GM21825 (cell line): Measurements from ENCODE around the gene OMP.
A peak's percentile ranks its signal among the peaks of the same experiment; 100 is the strongest.
"Not testable (repeated sequence)": the region's sequence is repeated elsewhere in the genome, so short reads cannot be mapped to it uniquely, and the experiment has no call there.

Source experiments
- ATAC-seq: cut with Tn5 transposase; IDR thresholded peaks from one replicate; pipeline ENCODE4 v1.9.1; 2021; ENCODE audit warnings: mild to moderate bottlenecking, moderate library complexity; ENCODE audit not compliant: unreplicated experiment

OMP gene

GRCh38 chr11:77085652-77086051 lies 17.0 kb upstream of the OMP start:
- no peak for ATAC-seq

GRCh38 chr11:77086521-77087472 lies 15.8 kb upstream of the OMP start:
- no peak for ATAC-seq

- ATAC-seq = no peak
Observed at GRCh38 chr11:77087723-77088225, 14.9 kb upstream of the OMP start.

- ATAC-seq = no peak
Observed at GRCh38 chr11:77088236-77089003, 14.2 kb upstream of the OMP start.

- no peak for ATAC-seq
Observed at GRCh38 chr11:77089004-77089545, 13.6 kb upstream of the OMP start.

GRCh38 chr11:77090046-77090372 lies 12.6 kb upstream of the OMP start:
- no peak for ATAC-seq

- ATAC-seq = no peak
Observed at GRCh38 chr11:77090373-77091111, 12.1 kb upstream of the OMP start.

- ATAC-seq = peak; percentile 89
Observed at GRCh38 chr11:77091146-77091940, 11.3 kb upstream of the OMP start.

GRCh38 chr11:77092382-77092781 lies 10.3 kb upstream of the OMP start:
- ATAC-seq = no peak

- ATAC-seq = no peak
Observed at GRCh38 chr11:77093056-77093891, 9.4 kb upstream of the OMP start.

GRCh38 chr11:77093987-77094840 lies 8.4 kb upstream of the OMP start:
- ATAC-seq = no peak

- ATAC-seq = no peak
Observed at GRCh38 chr11:77094841-77095365, 7.7 kb upstream of the OMP start.

GRCh38 chr11:77095551-77096490 lies 6.8 kb upstream of the OMP start:
- no peak for ATAC-seq

- ATAC-seq = no peak
Observed at GRCh38 chr11:77096591-77097019, 6.0 kb upstream of the OMP start.

- not testable (repeated sequence) for ATAC-seq
Observed at GRCh38 chr11:77097180-77097579, 5.5 kb upstream of the OMP start.

- ATAC-seq = no peak
Observed at GRCh38 chr11:77100166-77101042, 2.2 kb upstream of the OMP start.
